ENCODE results near the gene MACROD1. TPM values are rescaled to one million over a fixed set of nuclear protein-coding genes. Genes with fewer than 3 reads are reported as not detected.

The MACROD1 gene
- total and polyA plus RNA-seq, 2 of the 13 experiments (the other 11 are each of a cell fraction or from before 2014, with no cell fraction given), result 23.1 to 34.5 TPM

GRCh38 chr11:63986156-63986931 is 179.6 kb downstream of the MACROD1 start, which contains the start of gene OTUB1 (continued):
- TF ChIP-seq IRF1 (CRISPR knock-in tag; IDR thresholded peaks at IDR 0.05; ENCODE audit: low read depth) (0 out of 2 replicates have a peak, but pooled peaks have one; percentile 8), ZBTB7B (CRISPR knock-in tag; IDR thresholded peaks at IDR 0.05) (peak; percentile 77), ZSCAN31 (CRISPR knock-in tag; IDR thresholded peaks at IDR 0.05; ENCODE audit: low read depth) (0 out of 2 replicates have a peak, but pooled peaks have one; percentile 45), XRCC5 (optimal IDR thresholded peaks at IDR 0.05; ENCODE audit: low read length) (peak; percentile 18), JUND (CRISPR knock-in tag; IDR thresholded peaks at IDR 0.05) (peak; percentile 45; the same call in 1 of the 2 replicates), ZBTB49 (CRISPR knock-in tag; IDR thresholded peaks at IDR 0.05; ENCODE audit: borderline replicate concordance) (peak; percentile 68; the same call in 1 of the 2 replicates), ZC3H13 (CRISPR knock-in tag; IDR thresholded peaks at IDR 0.05) (no peak), PHF5A (CRISPR knock-in tag; IDR thresholded peaks at IDR 0.05; ENCODE audit: low read depth, unreplicated experiment) (no peak), ZNF446 (CRISPR knock-in tag; IDR thresholded peaks at IDR 0.05) (no peak), MIER2 (CRISPR knock-in tag; IDR thresholded peaks at IDR 0.05) (no peak), ZNF674 (CRISPR knock-in tag; IDR thresholded peaks at IDR 0.05; ENCODE audit: low read depth) (no peak), ZKSCAN5 (CRISPR knock-in tag; IDR thresholded peaks at IDR 0.05) (no peak), GPN1 (CRISPR knock-in tag; IDR thresholded peaks at IDR 0.05; ENCODE audit: borderline replicate concordance) (no peak), ZNF580 (CRISPR knock-in tag; IDR thresholded peaks at IDR 0.05; ENCODE audit: borderline replicate concordance, low read depth) (peak; percentile 84; the same call in 1 of the 2 replicates), ZSCAN29 (CRISPR knock-in tag; conservative IDR thresholded peaks at IDR 0.05) (no peak), HES4 (CRISPR knock-in tag; IDR thresholded peaks at IDR 0.05; ENCODE audit: borderline replicate concordance) (peak; percentile 79; the same call in 1 of the 2 replicates), ZNF331 (CRISPR knock-in tag; IDR thresholded peaks at IDR 0.05) (no peak), HDAC1 (CRISPR knock-in tag; IDR thresholded peaks at IDR 0.05) (peak; percentile 87), PAX8 (CRISPR knock-in tag; IDR thresholded peaks at IDR 0.05; ENCODE audit: borderline replicate concordance) (no peak), IRF2 (CRISPR knock-in tag; IDR thresholded peaks at IDR 0.05) (peak; percentile 84), ZNF24 (IDR thresholded peaks at IDR 0.05) (no peak), EED (CRISPR knock-in tag; IDR thresholded peaks at IDR 0.05) (peak; percentile 77; the same call in 1 of the 2 replicates), ZNF251 (CRISPR knock-in tag; IDR thresholded peaks at IDR 0.05) (no peak), THAP8 (CRISPR knock-in tag; IDR thresholded peaks at IDR 0.05; ENCODE audit: borderline replicate concordance) (peak; percentile 89; the same call in 1 of the 2 replicates), SMAD1 (CRISPR knock-in tag; IDR thresholded peaks at IDR 0.05; ENCODE audit: borderline replicate concordance, low read depth) (no peak), ZNF17 (CRISPR knock-in tag; IDR thresholded peaks at IDR 0.05) (0 out of 2 replicates have a peak, but pooled peaks have one; percentile 45)

Measured in HepG2 (cell line).